ENCODE results near the gene TACC2. TPM values are rescaled to one million over a fixed set of nuclear protein-coding genes. Genes with fewer than 3 reads are reported as not detected.

The TACC2 gene
- total RNA-seq, 1 donor from 2014 or later = not detected

GRCh38 chr10:122281018-122281626, 292.2 kb downstream of the TACC2 start:
- no peak for ATAC-seq (ENCODE audit: low read depth)
- intact Hi-C loops (cut with micrococcal nuclease) = no loop called here
- Mint-ChIP-seq H3K27me3 (peaks cover 24% of the 10 kb centered on the region), H3K4me1 (no peaks in the 10 kb centered on the region), H3K9me3 (no peaks in the 10 kb centered on the region), H3K36me3 (ENCODE audit: low read depth) (no peaks in the 10 kb centered on the region), H3K4me3 (no peak overlapping the region), H3K27ac (no peak overlapping the region)
- DNase-seq = no peak
- CTCF ChIA-PET = no interaction called here
- POLR2A ChIA-PET = no interaction called here
- no peak for TF ChIP-seq CTCF (IDR thresholded peaks at IDR 0.05)

- CTCF ChIA-PET = no interaction called here
- no peak for TF ChIP-seq CTCF (IDR thresholded peaks at IDR 0.05)
- H3K4me3 Mint-ChIP-seq = no peak overlapping the region
These were observed 292.8 kb downstream of the TACC2 start for GRCh38 chr10:122281751-122282150.

GRCh38 chr10:122282253-122282671, 293.3 kb downstream of the TACC2 start:
- Mint-ChIP-seq H3K27me3 (peaks cover 25% of the 10 kb centered on the region), H3K4me1 (no peaks in the 10 kb centered on the region), H3K9me3 (no peaks in the 10 kb centered on the region), H3K4me3 (no peak overlapping the region), H3K27ac (no peak overlapping the region), H3K36me3 (ENCODE audit: low read depth) (no peaks in the 10 kb centered on the region)
- ChIA-PET CTCF (no interaction called here), POLR2A (no interaction called here)
- no peak for TF ChIP-seq CTCF (IDR thresholded peaks at IDR 0.05)
- ATAC-seq (ENCODE audit: low read depth) (no peak), DNase-seq (no peak)
- intact Hi-C loops (cut with micrococcal nuclease) = no loop called here

More at GRCh38 chr10:122281751-122282150, 292.8 kb downstream of the TACC2 start:
- no peaks in the 10 kb centered on the region for H3K9me3 Mint-ChIP-seq
- DNase-seq (no peak), ATAC-seq (ENCODE audit: low read depth) (no peak)
- H3K4me1 Mint-ChIP-seq = no peaks in the 10 kb centered on the region
- H3K36me3 Mint-ChIP-seq (ENCODE audit: low read depth) = no peaks in the 10 kb centered on the region
- no peak overlapping the region for H3K27ac Mint-ChIP-seq
- POLR2A ChIA-PET = no interaction called here
- peaks cover 24% of the 10 kb centered on the region for H3K27me3 Mint-ChIP-seq
- intact Hi-C loops (cut with micrococcal nuclease) = no loop called here

- CTCF ChIA-PET = no interaction called here
- POLR2A ChIA-PET = no interaction called here
- H3K4me1 Mint-ChIP-seq = no peaks in the 10 kb centered on the region
- TF ChIP-seq CTCF (IDR thresholded peaks at IDR 0.05) = no peak
- H3K9me3 Mint-ChIP-seq = no peaks in the 10 kb centered on the region
- H3K36me3 Mint-ChIP-seq (ENCODE audit: low read depth) = no peaks in the 10 kb centered on the region
- ATAC-seq (ENCODE audit: low read depth) (no peak), DNase-seq (no peak)
- H3K4me3 Mint-ChIP-seq = no peak overlapping the region
- H3K27me3 Mint-ChIP-seq = peaks cover 26% of the 10 kb centered on the region
- intact Hi-C loops (cut with micrococcal nuclease) = no loop called here
- H3K27ac Mint-ChIP-seq = no peak overlapping the region
These were observed 293.9 kb downstream of the TACC2 start for GRCh38 chr10:122282909-122283308.

GRCh38 chr10:122285506-122286444, 296.8 kb downstream of the TACC2 start:
- Mint-ChIP-seq H3K27me3 (peaks cover 18% of the 10 kb centered on the region), H3K36me3 (ENCODE audit: low read depth) (no peaks in the 10 kb centered on the region), H3K4me1 (no peaks in the 10 kb centered on the region), H3K27ac (no peak overlapping the region), H3K9me3 (no peaks in the 10 kb centered on the region), H3K4me3 (no peak overlapping the region)
- intact Hi-C loops (cut with micrococcal nuclease) = no loop called here
- no peak for DNase-seq
- ChIA-PET POLR2A (no interaction called here), CTCF (no interaction called here)
- no peak for TF ChIP-seq CTCF (IDR thresholded peaks at IDR 0.05)
- ATAC-seq (ENCODE audit: low read depth) = no peak
